ENCODE data around the gene ZFAND2A. TPM values are rescaled to one million over a fixed set of nuclear protein-coding genes. Genes with fewer than 3 reads are reported as not detected.
"Not testable (repeated sequence)": the region's sequence is repeated elsewhere in the genome, so short reads cannot be mapped to it uniquely, and the experiment has no call there.

ZFAND2A gene
- polyA plus RNA-seq, 3 donors = 30.6 to 126 (median 35.1) TPM

DNA sequence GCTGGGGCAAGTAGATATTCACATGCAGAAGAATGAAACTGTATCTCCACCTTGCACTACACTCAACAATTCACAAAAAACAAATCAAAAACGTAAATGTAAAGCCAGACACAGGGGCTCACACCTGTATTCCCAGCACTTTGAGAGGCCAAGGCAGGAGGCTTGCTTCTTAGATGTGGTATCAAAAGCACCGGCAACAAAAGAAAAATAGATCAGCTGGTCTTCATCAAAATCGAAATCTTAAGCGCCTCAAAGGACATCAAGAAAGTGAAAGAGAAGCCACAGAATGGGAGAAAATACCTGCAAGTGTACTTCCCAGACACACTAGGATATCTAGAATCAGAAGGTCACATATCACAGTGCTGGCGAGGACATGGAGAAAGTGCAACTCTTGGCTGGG lies 40.8 kb downstream of the ZFAND2A start:
- Mint-ChIP-seq H3K9me3 (peaks cover 2 to 15% (median 11%) of the 10 kb centered on the region in 7 donors), H3K36me3 (no peaks in the 10 kb centered on the region), H3K27ac (no peak overlapping the region), H3K4me1 (peaks cover 6% of the 10 kb centered on the region), H3K4me3 (no peak overlapping the region), H3K27me3 (ENCODE audit: low read depth in 3 of 3) (peaks cover 0 to 3% (median 1%) of the 10 kb centered on the region in 3 donors)
- intact Hi-C loops (cut with micrococcal nuclease) = no loop called here
- Histone ChIP-seq H3K9ac (ENCODE audit: insufficient read depth, low read length, poor library complexity, severe bottlenecking) (no peak overlapping the region), H3K79me2 (ENCODE audit: insufficient read depth, low read length) (no peaks in the 10 kb centered on the region), H3K4me2 (replicated peaks; ENCODE audit: extremely low read depth, low read length, poor library complexity, severe bottlenecking) (no peak overlapping the region), H4K20me1 (ENCODE audit: insufficient read depth, low read length) (no peaks in the 10 kb centered on the region), H3K9me3 (replicated peaks in 1 of 2; ENCODE audit: control insufficient read depth in 1 of 2, insufficient read depth in 1 of 2, low read length in 2 of 2) (no peaks in the 10 kb centered on the region), H3K36me3 (replicated peaks in 1 of 2; ENCODE audit: control insufficient read depth in 1 of 2, insufficient read depth in 2 of 2, low read length in 2 of 2) (no peaks in the 10 kb centered on the region), H2AFZ (ENCODE audit: insufficient read depth, low read depth, low read length, poor library complexity, severe bottlenecking) (no peak overlapping the region), H3K27ac (ENCODE audit: low read depth in 1 of 2, low read length in 2 of 2) (no peak overlapping the region), H3K4me1 (ENCODE audit: control insufficient read depth in 1 of 2, insufficient read depth in 2 of 2, low read length in 2 of 2) (peaks cover 0 to 4% of the 10 kb centered on the region in 2 donors), H3K4me3 (replicated peaks in 1 of 3; ENCODE audit: low read depth in 2 of 3, low read length in 3 of 3) (no peak overlapping the region), H3K27me3 (ENCODE audit: control insufficient read depth in 2 of 2, insufficient read depth in 2 of 2, low read length in 2 of 2) (no peaks in the 10 kb centered on the region)
- TF ChIP-seq, protein P1, sequence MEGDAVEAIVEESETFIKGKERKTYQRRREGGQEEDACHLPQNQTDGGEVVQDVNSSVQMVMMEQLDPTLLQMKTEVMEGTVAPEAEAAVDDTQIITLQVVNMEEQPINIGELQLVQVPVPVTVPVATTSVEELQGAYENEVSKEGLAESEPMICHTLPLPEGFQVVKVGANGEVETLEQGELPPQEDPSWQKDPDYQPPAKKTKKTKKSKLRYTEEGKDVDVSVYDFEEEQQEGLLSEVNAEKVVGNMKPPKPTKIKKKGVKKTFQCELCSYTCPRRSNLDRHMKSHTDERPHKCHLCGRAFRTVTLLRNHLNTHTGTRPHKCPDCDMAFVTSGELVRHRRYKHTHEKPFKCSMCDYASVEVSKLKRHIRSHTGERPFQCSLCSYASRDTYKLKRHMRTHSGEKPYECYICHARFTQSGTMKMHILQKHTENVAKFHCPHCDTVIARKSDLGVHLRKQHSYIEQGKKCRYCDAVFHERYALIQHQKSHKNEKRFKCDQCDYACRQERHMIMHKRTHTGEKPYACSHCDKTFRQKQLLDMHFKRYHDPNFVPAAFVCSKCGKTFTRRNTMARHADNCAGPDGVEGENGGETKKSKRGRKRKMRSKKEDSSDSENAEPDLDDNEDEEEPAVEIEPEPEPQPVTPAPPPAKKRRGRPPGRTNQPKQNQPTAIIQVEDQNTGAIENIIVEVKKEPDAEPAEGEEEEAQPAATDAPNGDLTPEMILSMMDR (IDR thresholded peaks at IDR 0.05) = no peak
- WGBS (ENCODE audit: insufficient coverage) = 92% methylated on average over 5 of the region's 5 CpGs
- no peak for DNase-seq

GRCh38 chr7:1117321-1117928 lies 42.6 kb downstream of the ZFAND2A start:
- H3K9ac ChIP-seq (ENCODE audit: insufficient read depth, low read length, poor library complexity, severe bottlenecking) = no peak overlapping the region
- H3K4me1 ChIP-seq (ENCODE audit: control insufficient read depth in 1 of 2, insufficient read depth in 2 of 2, low read length in 2 of 2) = no peaks in the 10 kb centered on the region
- H3K27me3 Mint-ChIP-seq (ENCODE audit: low read depth in 3 of 3) = peaks cover 0 to 3% (median 1%) of the 10 kb centered on the region in 3 donors
- 96% methylated on average over 34 of the region's 38 CpGs for WGBS (ENCODE audit: insufficient coverage)
- H3K27ac Mint-ChIP-seq = peak overlapping the region in 2 of 7 donors; percentile 3 to 71
- no peak overlapping the region for H3K4me3 Mint-ChIP-seq
- H2AFZ ChIP-seq (ENCODE audit: insufficient read depth, low read depth, low read length, poor library complexity, severe bottlenecking) = no peak overlapping the region
- TF ChIP-seq, protein P1 (IDR thresholded peaks at IDR 0.05) = no peak
- intact Hi-C loops (cut with micrococcal nuclease) = no loop called here
- no peaks in the 10 kb centered on the region for H3K27me3 ChIP-seq (ENCODE audit: control insufficient read depth in 2 of 2, insufficient read depth in 2 of 2, low read length in 2 of 2)
- peaks cover 2 to 15% (median 11%) of the 10 kb centered on the region in 7 donors for H3K9me3 Mint-ChIP-seq
- no peaks in the 10 kb centered on the region for H3K36me3 Mint-ChIP-seq
- no peaks in the 10 kb centered on the region for H3K9me3 ChIP-seq (replicated peaks in 1 of 2; ENCODE audit: control insufficient read depth in 1 of 2, insufficient read depth in 1 of 2, low read length in 2 of 2)
- H3K36me3 ChIP-seq (replicated peaks in 1 of 2; ENCODE audit: control insufficient read depth in 1 of 2, insufficient read depth in 2 of 2, low read length in 2 of 2) = no peaks in the 10 kb centered on the region
- no peak overlapping the region for H3K27ac ChIP-seq (ENCODE audit: low read depth in 1 of 2, low read length in 2 of 2)
- no peak overlapping the region for H3K4me2 ChIP-seq (replicated peaks; ENCODE audit: extremely low read depth, low read length, poor library complexity, severe bottlenecking)
- H4K20me1 ChIP-seq (ENCODE audit: insufficient read depth, low read length) = no peaks in the 10 kb centered on the region
- peaks cover 1% of the 10 kb centered on the region for H3K4me1 Mint-ChIP-seq
- DNase-seq = no peak
- no peak overlapping the region for H3K4me3 ChIP-seq (replicated peaks in 1 of 3; ENCODE audit: low read depth in 2 of 3, low read length in 3 of 3)
- no peaks in the 10 kb centered on the region for H3K79me2 ChIP-seq (ENCODE audit: insufficient read depth, low read length)

GRCh38 chr7:1116383-1117008 lies 43.5 kb downstream of the ZFAND2A start:
- H3K4me3 ChIP-seq (replicated peaks in 1 of 3; ENCODE audit: low read depth in 2 of 3, low read length in 3 of 3); H3K36me3 ChIP-seq (replicated peaks in 1 of 2; ENCODE audit: control insufficient read depth in 1 of 2, insufficient read depth in 2 of 2, low read length in 2 of 2); H3K9ac ChIP-seq (ENCODE audit: insufficient read depth, low read length, poor library complexity, severe bottlenecking); H2AFZ ChIP-seq (ENCODE audit: insufficient read depth, low read depth, low read length, poor library complexity, severe bottlenecking); H3K79me2 ChIP-seq (ENCODE audit: insufficient read depth, low read length); H3K9me3 ChIP-seq (replicated peaks in 1 of 2; ENCODE audit: control insufficient read depth in 1 of 2, insufficient read depth in 1 of 2, low read length in 2 of 2); DNase-seq; H3K36me3 Mint-ChIP-seq; H3K4me3 Mint-ChIP-seq; H3K27ac Mint-ChIP-seq; H3K27ac ChIP-seq (ENCODE audit: low read depth in 1 of 2, low read length in 2 of 2); H3K27me3 ChIP-seq (ENCODE audit: control insufficient read depth in 2 of 2, insufficient read depth in 2 of 2, low read length in 2 of 2); H4K20me1 ChIP-seq (ENCODE audit: insufficient read depth, low read length); H3K27me3 Mint-ChIP-seq (ENCODE audit: low read depth in 3 of 3); H3K4me1 Mint-ChIP-seq; H3K4me1 ChIP-seq (ENCODE audit: control insufficient read depth in 1 of 2, insufficient read depth in 2 of 2, low read length in 2 of 2); H3K4me2 ChIP-seq (replicated peaks; ENCODE audit: extremely low read depth, low read length, poor library complexity, severe bottlenecking); intact Hi-C loops (cut with micrococcal nuclease): not testable (repeated sequence)
- peaks cover 2 to 15% (median 11%) of the 10 kb centered on the region in 7 donors for H3K9me3 Mint-ChIP-seq
- WGBS (ENCODE audit: insufficient coverage) = 98% methylated on average over 9 of the region's 49 CpGs
